Measurements from ENCODE around the gene LYG1. TPM values are rescaled to one million over a fixed set of nuclear protein-coding genes. Genes with fewer than 3 reads are reported as not detected.

Gene LYG1
- total RNA-seq, 1 experiment from 2014 or later, result 0.31 TPM

- DNase-seq, result no peak
- no peaks in the 10 kb centered on the region for H3K23me2 ChIP-seq (ENCODE audit: insufficient read length, low read depth, low read length, poor library complexity, severe bottlenecking)
- H2BK120ac ChIP-seq (ENCODE audit: low read depth, low read length, poor library complexity, severe bottlenecking), result no peak overlapping the region
- no peaks in the 10 kb centered on the region for H4K20me1 ChIP-seq (ENCODE audit: control insufficient read depth, insufficient read depth, insufficient read length)
- no peaks in the 10 kb centered on the region for H3K36me3 Mint-ChIP-seq (ENCODE audit: insufficient read depth in 1 of 3, low read depth in 3 of 3)
- no peak overlapping the region for H2BK20ac ChIP-seq (ENCODE audit: low read depth, low read length, poor library complexity, severe bottlenecking)
- no peaks in the 10 kb centered on the region for H3K27me3 ChIP-seq (ENCODE audit: insufficient read depth, low read length)
- H3K9me3 Mint-ChIP-seq, result peaks cover 3 to 8% of the 10 kb centered on the region in 2 experiments; a peak in 4 of 5 replicates
- H3K9me3 ChIP-seq (ENCODE audit: control insufficient read depth, low read depth, low read length), result no peaks in the 10 kb centered on the region
- no peaks in the 10 kb centered on the region for H3K4me1 ChIP-seq (ENCODE audit: insufficient read depth, low read length)
- no peak overlapping the region for H2AK5ac ChIP-seq (ENCODE audit: insufficient read length, low read length)
- H3K79me2 ChIP-seq (ENCODE audit: insufficient read depth, low read length), result no peaks in the 10 kb centered on the region
- H2BK15ac ChIP-seq (ENCODE audit: low read depth, low read length), result no peak overlapping the region
- H4K91ac ChIP-seq (ENCODE audit: insufficient read length, low read depth, low read length), result no peak overlapping the region
- H3K27me3 Mint-ChIP-seq (ENCODE audit: low read depth), result peaks cover 4% of the 10 kb centered on the region
- no peak overlapping the region for H3T11ph ChIP-seq (ENCODE audit: low read length)
- no peak overlapping the region for H3K23ac ChIP-seq (ENCODE audit: insufficient read length, low read depth, low read length)
- no peaks in the 10 kb centered on the region for H3K79me1 ChIP-seq (ENCODE audit: insufficient read depth, low read depth, low read length, poor library complexity, severe bottlenecking)
- WGBS (ENCODE audit: extremely low coverage, insufficient read length, low lambda C conversion rate), result no CpG with 5 or more reads among the region's 4 CpGs
- no peak overlapping the region for H3K56ac ChIP-seq (ENCODE audit: insufficient read length, low read depth, low read length)
- no peak overlapping the region for H4K8ac ChIP-seq (replicated peaks; ENCODE audit: insufficient read length, low read depth, low read length)
- no peak overlapping the region for H3K4me2 ChIP-seq (ENCODE audit: insufficient read depth, insufficient read length, low read length)
- H4K5ac ChIP-seq (ENCODE audit: insufficient read length, low read depth, low read length), result no peak overlapping the region
- no peak overlapping the region for H3K27ac Mint-ChIP-seq
- no peak overlapping the region for H3K4ac ChIP-seq (ENCODE audit: low read depth, low read length)
- no peak overlapping the region for H3K9ac ChIP-seq (ENCODE audit: extremely low read depth, insufficient read length, low read length)
- TF ChIP-seq CTCF (conservative IDR thresholded peaks at IDR 0.05), result no peak
- H2BK12ac ChIP-seq (ENCODE audit: insufficient read length, low read depth, low read length), result no peak overlapping the region
- H3K27ac ChIP-seq (ENCODE audit: insufficient read length, low read depth, low read length), result no peak overlapping the region
- no peak overlapping the region for H2BK5ac ChIP-seq (ENCODE audit: insufficient read length, low read length)
- no peak overlapping the region for H3K18ac ChIP-seq (ENCODE audit: insufficient read length, low read depth, low read length)
- no peak overlapping the region for H2AFZ ChIP-seq (ENCODE audit: low read length)
- no peak overlapping the region for H3K4me3 Mint-ChIP-seq
- H3K14ac ChIP-seq (ENCODE audit: insufficient read depth, low read length), result no peak overlapping the region
- H3K4me1 Mint-ChIP-seq, result no peaks in the 10 kb centered on the region
These were observed 41.5 kb downstream of the LYG1 start for GRCh38 chr2:99259465-99259864.
